ENCODE measurements around the gene ZNF652.

- TF ChIP-seq, protein P1, sequence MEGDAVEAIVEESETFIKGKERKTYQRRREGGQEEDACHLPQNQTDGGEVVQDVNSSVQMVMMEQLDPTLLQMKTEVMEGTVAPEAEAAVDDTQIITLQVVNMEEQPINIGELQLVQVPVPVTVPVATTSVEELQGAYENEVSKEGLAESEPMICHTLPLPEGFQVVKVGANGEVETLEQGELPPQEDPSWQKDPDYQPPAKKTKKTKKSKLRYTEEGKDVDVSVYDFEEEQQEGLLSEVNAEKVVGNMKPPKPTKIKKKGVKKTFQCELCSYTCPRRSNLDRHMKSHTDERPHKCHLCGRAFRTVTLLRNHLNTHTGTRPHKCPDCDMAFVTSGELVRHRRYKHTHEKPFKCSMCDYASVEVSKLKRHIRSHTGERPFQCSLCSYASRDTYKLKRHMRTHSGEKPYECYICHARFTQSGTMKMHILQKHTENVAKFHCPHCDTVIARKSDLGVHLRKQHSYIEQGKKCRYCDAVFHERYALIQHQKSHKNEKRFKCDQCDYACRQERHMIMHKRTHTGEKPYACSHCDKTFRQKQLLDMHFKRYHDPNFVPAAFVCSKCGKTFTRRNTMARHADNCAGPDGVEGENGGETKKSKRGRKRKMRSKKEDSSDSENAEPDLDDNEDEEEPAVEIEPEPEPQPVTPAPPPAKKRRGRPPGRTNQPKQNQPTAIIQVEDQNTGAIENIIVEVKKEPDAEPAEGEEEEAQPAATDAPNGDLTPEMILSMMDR (IDR thresholded peaks at IDR 0.05; ENCODE audit: poor library complexity, severe bottlenecking), result no peak
- no peak for TF ChIP-seq EZH2 (IDR thresholded peaks at IDR 0.05; ENCODE audit: borderline replicate concordance, insufficient read depth, low read length, poor library complexity, severe bottlenecking)
- TF ChIP-seq POLR2AphosphoS5 (IDR thresholded peaks at IDR 0.05), result no peak
- TF ChIP-seq EP300 (conservative IDR thresholded peaks at IDR 0.05; ENCODE audit: poor library complexity, severe bottlenecking), result no peak
- no peak for TF ChIP-seq TAF1 (IDR thresholded peaks at IDR 0.05; ENCODE audit: low read depth)
- no peak for TF ChIP-seq RAD21 (conservative IDR thresholded peaks at IDR 0.05)
These were observed 28.2 kb downstream of the ZNF652 start for GRCh38 chr17:49333804-49334203.

Measured in neural cell (in vitro differentiated cells).